CD4-positive, alpha-beta T cell treated with Interleukin-15 for 1 hour (primary cell): ENCODE measurements around the gene ENGASE.
"Not testable (repeated sequence)": the region's sequence is repeated elsewhere in the genome, so short reads cannot be mapped to it uniquely, and the experiment has no call there.

Experiments used
- DNase-seq: peaks from one replicate; pipeline ENCODE4 v3.0.0-alpha.2; 2020

Gene ENGASE, protein sequence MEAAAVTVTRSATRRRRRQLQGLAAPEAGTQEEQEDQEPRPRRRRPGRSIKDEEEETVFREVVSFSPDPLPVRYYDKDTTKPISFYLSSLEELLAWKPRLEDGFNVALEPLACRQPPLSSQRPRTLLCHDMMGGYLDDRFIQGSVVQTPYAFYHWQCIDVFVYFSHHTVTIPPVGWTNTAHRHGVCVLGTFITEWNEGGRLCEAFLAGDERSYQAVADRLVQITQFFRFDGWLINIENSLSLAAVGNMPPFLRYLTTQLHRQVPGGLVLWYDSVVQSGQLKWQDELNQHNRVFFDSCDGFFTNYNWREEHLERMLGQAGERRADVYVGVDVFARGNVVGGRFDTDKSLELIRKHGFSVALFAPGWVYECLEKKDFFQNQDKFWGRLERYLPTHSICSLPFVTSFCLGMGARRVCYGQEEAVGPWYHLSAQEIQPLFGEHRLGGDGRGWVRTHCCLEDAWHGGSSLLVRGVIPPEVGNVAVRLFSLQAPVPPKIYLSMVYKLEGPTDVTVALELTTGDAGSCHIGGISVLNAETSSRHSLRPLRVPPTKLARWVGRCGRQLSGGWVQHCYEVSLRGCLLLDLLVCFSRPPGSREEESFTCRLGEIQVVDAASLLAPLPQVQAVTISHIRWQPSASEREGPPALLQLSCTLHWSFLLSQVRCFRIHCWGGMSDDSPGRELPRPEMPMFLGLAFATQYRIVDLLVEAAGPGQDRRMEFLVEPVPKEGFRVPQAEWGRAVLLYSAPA

DNA sequence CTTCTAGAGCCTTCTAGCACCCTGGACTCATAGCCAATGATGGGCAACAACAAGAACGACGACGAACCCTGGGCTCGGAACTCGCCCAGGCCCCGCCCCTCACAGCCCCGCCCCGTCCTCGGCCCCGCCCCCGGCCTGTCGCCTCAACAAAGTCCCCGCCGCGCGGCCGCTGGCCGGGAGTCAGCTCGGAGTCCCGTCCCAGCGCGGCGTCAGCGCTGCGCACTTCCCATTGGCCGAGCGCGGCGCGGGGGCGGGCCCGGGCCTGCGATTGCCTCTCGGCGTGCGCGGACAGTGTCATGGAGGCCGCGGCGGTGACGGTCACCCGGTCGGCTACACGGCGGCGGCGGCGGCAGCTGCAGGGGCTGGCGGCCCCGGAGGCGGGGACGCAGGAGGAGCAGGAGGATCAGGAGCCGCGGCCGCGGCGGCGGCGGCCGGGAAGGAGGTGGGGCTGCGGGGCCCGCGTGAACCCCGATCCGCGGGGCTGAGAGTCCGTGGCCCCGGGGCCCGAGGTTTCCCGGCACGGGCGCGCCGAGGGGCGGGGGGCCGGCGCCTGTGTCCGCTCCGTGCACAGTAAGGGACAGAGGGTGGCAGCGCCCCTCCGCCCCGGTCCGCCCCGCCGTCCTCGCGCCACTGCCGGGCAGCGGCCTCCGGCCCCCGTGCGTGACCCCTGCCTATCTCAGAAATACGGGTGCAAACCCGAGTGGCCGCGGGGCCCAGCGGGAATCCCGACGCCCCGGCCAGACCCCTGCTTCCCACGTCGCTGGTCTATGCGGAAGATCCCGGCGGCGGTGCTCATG is at the start of gene ENGASE:
TSS of gene ENGASE (plus strand) at position 176 of the 797 bp plus-strand sequence. CDS start at position 297, 121 bp downstream.
- DNase-seq, result peak; percentile 94

DNA sequence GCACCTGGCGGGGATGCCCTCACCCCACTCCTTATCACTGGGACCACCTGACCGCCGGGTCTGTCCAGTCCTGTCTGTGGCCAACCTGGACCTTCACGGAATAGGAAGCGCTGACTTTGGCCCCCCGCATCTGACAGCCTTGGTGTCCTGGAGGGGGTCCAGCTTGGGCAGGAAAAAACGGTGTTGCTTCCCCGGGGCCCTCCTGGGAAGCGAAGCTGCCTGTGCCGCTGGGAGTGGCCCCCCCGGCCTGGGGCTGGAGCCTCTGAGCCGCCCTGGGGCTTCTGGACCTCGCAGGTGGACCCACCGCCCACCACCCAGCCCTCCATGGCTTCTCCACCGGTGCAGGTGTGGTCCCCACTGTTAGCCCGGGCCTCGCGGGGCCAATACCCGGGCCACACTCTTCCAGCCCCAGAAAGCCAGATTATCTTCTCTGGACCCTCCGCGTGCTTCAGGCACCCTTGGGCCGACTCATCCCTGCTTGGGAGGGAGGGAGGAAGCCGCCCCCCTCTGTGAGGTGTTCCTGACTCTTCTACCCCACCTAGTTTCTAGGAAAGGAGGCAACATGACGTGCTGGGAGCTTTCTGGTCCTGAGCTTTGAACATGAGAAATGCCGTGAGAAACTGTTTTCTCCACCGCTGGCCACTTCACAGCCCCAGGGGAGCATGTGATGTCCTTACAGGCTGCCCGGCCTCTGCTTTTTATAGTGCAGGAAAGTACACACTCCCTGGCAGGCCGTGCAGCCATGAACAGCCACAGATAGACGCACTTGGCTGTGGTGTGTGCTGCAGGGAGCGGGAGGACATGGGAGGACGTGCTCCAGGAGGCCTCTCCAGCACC is 49.5 kb upstream of the ENGASE start:
- no peak for DNase-seq

DNA sequence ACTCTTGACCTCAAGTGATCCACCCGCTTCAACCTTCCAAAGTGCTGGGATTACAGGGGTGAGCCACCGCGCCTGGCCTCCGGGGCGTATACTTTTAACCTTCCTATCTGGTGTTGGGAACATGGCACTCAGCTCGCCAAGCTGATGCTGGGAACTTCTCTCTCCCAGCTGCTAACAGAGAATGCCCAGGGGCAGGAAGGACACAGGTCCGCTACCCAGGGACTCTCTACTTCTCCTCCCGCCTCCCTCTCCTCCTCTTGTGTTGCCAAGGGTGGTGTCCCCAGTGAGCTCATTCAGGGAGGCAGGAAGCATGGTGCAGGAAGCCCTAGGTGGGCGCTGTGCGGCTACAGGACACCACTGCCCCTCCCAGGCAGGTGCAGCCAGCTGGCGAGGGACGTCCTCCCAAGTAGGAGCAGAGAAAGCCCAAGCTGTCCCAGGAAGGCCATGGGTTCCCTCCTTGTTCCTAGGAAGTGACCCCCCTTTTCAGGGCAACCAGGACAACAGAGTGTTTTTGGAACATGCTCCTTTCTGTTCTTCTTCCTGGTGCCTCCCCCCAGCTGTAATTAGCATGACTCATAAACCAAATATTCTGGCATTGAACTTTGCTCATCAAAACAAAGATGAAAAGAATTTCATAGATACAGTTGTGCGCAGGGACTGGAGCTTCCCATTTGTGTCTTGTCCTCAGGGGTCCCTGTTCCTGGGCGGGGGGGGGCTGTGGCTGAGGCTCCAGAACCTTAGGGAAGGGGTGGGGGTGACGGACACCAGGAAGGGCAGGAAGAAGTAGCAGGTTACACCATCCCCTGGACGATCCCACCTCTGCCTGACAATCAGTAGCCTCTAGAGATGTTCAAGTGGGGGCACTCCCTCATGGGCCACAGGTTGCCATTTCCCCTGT is 48.0 kb upstream of the ENGASE start:
- no peak for DNase-seq

DNA sequence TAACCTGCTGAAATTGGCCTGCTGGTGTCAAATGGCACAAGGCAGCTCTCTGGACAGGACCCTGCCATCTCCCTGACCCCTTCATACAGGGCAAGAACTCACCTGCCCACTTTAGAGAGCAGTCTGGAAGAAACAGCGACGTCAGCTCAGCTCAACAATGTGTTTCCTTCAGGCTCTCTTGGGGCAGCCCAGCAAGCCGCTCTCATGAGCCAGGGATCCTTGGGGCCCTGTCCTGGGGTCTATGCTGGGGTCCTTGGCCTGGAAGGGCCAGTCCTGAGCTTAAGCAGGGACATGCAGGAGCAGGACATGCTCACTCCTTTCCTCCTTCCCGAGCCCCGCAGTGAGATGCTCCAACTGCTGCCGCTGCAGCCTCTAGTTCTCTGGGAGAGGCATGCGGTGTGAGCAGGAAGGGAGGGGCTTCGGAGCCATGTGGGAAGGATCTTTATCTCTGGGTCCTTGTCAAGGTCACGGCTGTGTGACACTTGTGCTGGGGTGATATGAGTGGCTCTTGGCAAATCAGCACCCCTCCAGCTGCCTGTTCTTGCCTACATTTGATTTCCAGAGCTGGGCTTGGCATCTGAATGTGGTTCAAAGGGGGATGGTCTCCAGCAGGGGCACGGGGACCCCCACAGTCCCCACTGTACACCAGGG is 47.2 kb upstream of the ENGASE start:
- no peak for DNase-seq

DNA sequence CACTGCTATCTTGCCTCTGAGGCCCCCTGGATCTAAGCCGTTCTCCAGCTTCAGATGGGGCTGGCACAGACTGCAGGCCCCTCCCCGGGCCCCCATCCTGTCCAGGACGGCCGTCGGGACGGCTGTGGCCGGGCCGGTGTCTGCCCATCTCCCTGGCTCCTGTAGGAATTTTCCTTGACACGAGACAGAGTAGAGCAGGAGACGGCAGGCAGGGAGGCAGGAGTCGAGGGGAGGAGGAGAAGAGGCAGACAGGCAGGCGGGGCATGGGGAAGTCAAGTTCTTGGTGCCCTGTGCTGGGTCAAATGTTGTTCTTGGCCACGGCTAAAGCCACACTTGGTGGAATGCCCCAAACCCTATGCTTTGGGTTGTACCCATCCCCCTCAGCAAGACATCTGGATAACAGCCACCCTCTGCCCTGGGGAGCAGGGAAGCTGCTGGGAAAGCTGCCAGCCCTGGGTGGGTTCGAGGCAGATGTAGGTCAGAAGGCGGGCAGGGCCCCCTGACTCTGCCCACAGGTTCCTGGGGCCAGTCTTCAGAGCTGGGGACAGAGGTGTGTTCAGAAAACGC is 46.6 kb upstream of the ENGASE start:
- no peak for DNase-seq

DNA sequence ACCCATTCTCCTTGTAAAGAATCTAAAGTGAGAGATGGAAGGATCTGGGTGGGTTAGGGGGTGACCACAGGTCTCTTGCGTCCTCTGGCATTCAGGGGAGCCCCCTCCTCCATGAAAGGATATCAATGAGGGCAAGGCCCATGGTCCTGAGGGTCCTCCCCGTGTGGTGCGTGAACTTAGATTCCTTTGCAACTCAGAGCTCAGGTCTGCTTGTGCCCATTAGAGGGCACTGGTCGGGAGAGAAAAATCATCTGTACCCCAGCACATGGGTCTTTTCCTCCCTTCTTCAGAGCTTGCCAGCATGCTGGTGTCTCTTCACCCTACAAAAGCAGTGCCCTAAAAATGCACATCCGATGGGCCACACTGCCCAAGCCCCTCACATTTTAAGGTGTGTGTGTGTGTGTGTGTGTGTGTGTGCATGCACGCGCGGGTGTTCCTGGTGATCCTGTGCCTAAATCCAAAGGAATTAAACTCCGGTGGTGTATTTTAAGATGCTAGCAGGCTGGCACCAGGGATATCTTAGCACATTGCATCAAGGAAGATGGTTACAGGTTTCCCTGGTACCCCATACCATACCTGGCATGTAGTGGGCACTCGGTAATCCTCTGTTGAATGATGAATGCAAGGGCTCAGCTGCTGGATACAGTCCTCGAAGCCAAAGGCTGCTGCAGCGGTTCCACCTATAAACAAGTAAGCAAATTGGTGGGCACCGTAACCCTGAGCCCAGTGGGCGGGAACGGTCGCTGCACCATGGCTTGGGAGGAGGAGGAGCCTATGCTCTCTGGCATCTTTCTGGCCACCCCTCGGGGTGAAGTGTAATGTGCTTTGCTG is 45.9 kb upstream of the ENGASE start:
- DNase-seq, result no peak

DNA sequence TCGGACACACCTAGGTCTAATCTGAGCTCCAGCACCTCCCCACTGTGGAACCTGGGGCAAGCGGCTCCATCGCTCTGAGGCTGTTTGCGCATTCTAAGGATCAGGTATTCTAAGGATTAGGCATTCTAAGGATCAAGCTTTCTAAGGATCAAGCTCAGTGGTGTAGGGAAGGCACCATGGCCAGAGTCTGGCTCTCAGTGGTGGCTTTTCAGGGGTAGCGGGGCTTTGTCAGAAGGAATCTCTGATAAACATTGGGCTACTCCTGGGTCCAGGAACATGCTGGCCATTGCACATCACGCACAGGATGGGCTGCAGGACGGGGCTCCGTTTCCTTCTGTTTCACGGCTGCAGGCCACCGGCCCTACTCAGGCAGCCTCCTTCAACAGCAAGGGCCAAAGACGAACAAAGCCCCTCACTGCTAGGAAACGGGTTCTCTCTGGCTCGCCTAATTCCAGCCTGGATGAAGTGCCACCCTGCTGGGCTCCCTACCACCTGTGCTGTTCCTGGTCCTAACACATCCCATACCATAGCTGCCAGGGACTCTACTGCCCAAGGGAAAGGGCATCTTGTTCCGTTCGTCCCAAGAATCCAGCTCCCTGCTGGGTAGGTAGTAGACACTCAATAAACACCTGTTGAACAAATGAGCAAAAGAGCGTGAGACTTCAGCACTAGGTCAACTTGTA is 45.2 kb upstream of the ENGASE start:
- DNase-seq, result no peak

DNA sequence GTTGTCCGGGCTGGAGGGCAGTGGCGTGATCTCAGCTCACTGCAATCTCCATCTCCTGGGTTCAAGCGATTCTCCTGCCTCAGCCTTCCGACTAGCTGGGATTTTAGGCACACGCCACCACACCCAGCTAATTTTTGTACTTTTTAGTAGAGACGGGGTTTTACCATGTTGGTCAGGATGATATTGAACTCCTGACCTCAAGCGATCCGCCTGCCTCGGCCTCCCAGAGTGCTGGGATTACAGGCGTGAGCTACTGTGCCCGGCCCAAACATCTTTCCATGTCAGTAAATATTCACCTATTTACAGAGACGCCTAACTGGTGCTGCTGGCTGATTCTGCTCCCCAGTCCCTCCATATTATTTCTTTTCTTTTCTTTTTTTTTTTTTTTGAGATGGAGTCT is 44.0 kb upstream of the ENGASE start:
- DNase-seq, result not testable (repeated sequence)

DNA sequence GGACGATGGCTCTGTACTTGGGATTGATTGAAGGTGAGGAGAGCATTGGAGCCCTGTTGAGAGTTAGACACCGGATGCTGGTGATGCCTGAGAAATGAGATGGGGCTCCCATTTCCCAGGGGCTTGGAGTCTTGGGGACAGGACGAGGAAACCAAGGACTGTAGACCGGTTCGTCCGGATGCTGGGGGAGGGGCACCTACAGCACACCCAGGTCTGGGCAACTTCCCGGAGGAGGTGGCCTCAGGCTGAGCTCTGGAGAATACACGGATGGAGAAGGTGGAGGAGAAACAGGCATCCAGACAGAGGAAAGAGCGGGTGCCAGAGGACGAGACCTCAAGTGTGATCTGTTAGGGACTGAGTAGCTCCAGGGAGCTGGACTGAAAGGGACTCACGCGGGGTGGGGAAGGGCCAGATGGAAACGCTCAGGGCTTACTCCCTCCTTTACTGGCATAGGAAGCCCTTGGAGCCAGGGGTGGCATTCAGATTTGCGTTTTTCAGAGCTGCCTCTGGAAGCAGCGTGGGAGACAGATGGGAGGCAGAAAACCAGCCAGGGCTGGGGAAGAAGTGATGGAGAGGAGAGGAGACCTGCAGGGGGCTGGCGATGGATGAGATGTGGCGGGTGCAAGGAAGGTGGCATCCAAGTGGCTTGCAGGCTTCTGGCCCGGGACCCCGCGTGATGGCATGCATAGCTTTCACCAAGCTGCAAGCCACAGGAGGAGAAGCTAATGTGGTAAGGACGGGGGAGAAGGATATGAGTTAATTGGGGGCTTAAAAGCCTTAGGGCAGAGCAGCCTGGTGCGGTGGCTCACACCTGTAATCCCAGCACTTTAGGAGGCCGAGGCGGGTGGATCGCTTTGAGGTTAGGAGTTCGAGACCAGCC is 42.4 kb upstream of the ENGASE start:
- DNase-seq, result no peak

DNA sequence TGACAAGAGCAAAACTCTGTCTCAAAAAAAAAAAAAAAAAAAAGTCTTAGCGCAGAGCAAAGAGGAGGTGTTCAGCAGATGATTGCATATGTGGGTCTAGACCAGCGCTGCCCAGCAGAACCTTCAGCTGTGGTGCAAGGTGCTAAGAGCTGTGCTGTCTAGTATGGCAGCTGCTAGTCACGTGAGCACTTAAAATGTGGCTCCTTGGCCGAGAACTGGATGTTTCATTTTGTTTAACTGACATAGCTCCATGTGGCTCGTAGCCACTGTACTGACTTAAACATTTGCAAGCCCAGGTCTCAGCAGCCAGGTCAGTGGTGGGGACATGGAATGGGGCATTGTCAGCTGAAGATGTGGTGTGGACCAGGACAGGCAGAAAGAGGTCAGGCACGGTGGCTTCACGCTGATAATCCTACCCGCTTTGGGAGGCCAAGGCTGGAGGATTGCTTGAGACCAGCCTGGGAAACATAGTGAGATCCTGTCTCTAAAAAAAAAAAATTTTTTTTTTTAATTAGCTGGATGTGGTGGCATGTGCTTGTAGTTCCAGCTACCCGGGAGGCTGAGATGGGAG is 41.5 kb upstream of the ENGASE start:
- DNase-seq, result no peak

DNA sequence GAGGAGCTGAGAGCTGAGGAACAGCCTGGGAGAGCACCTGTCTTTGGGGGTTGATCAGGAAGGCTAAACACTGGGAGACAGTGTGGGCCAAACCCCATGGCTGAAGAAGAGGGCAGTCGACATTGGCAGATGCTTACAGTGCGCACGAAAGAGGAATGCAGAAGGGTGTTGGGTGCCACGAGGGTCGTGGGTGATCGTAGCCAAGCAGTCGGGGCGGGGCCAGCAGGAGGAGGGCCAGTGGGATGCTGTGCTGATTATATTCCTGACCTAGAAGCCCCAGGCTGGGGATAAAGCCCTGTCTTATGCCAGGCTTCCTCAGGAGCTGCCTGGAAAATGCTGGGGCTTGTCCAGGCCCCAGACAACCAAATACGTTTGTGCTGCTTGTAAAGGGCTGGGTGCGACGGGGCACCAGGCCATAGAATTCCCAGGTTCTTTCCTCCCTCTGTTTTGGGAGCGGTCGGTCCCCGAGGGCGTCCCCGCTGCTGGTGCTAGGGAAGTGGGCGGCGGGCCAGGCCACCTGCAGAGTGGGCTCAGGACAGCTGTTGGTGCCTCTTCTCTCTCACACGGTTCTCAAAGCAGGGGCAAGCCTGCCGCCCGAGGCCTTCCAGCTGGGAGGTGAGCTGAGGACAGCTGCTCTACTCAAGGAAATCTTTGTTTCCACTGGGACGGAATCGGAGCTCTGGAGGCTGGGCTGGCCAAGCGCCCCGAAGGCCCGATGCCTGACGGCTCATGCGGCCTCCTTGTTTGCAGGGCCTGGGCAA is 40.7 kb upstream of the ENGASE start:
- DNase-seq, result no peak

DNA sequence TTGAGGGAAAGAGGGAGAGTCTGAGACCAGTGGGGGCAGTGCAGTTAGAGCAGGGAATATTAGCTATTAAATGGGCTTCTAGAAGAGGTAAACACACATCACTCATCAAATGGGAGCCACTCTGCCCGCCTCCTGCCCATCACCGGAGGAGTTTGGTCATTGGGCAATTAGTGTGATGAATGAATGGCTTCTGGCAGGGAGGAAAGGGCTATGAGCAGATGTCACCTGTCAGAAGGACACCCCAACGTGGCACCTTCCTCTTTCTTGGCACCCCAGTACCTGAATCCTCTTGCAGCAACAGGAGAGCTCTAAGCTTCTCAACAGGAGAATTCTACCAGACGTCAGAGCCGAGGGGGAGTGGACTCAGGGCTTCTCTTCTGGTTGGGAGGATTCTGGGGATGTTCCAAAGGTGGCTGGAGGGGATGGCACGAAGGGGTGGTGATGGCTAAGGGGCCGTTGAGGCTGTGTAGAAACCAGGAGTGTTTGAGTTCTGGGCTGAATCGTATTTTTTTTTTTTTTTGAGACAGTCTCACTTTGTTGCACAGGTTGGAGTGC is 39.6 kb upstream of the ENGASE start:
- DNase-seq, result no peak

DNA sequence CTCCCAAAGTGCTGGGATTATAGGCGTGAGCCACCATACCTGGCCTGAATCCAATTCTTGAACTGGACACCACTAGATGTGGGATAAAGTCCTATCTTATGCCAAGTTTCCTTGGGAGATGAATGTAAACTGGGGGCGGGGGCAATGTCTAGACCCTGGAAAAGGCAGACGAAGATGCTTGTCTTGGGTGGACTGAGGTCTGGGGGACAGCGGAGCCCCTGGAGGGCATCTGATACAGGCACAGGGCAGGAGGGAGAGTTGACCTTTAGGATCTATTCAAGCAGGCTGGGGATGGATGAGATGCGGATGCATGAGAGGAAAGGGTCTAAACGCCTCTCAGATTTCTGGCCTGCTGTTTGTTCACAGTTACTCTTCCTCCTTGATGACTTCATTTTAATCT is 38.9 kb upstream of the ENGASE start:
- DNase-seq, result no peak

DNA sequence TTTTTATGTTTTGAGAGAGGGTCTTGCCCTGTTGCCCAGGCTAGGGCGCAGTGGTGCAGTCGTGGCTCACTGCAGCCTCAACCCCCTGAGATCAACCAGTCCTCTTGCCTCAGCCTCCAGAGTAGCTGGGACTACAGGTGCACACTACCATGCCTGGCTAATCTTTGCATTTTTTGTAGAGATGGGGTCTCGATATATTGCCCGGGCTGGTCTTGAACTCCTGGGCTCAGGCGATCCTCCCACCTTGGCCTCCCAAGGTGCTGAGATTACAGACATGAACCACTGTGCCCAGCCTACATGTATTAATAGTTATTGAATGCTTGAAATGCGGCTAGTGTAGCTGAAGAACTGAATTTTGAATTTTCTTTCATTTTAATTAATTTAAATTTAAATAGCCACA is 38.4 kb upstream of the ENGASE start:
- DNase-seq, result no peak

DNA sequence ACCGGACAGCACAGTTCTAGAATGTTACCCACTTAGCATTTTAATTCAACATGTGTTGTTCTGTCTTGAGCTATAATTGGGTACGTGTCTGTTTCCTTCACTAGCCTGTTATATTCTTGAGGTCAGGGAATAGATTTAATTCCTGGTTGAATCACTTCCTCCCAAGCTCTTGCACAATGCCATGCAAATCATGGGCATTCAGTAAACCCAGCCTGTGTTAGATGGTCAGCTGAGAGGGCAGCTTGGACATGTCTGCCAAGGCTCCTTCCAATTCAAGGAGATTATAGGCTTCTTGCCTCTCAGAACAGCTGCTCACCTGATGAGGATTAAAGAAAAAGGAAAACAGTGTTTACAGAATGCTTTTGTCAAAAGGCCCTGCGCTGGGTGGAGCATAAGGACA is 38.0 kb upstream of the ENGASE start:
- DNase-seq, result no peak

DNA sequence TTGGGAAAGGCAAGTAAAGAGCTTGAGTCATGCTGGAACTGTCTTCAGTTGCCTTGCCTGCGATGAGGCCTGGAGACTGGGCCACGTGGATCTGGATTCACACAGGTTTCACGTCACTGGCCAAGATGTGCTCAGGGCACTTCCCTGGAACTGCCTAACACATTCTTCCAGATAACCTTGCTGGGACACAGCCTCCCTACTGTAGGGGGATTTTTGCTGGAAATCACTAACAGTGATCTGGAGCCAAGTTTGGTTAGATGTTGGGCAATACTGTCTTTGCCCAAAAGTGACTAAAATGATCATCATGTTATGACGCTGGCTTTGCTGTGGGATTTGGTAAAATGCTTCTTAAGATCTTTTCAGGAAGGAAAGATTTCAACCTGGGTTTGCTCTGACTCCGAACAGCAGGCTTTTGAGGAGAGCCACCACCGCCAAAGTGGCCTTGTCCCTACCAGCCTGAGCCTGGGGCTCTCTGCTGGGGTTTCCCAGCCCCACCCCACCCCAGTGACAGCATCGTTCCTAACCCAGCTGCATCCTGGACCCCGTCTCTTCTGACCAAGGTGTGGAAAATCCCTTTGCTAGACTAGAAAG is 36.0 kb upstream of the ENGASE start:
- DNase-seq, result peak; percentile 31
